Fibroblast of villous mesenchyme (primary cell): ENCODE data around the gene GPC6. TPM values are rescaled to one million over a fixed set of nuclear protein-coding genes. Genes with fewer than 3 reads are reported as not detected.
"Not testable (repeated sequence)": the region's sequence is repeated elsewhere in the genome, so short reads cannot be mapped to it uniquely, and the experiment has no call there.

Experiments used
- DNase-seq: peaks from one replicate; pipeline ENCODE4 v3.0.0-alpha.2; 2010; ENCODE audit warnings: low read depth
- H3K4me3 ChIP-seq: 2 replicates; pipeline ENCODE4 v1.5.1; 2011; ENCODE audit warnings: low read depth, mild to moderate bottlenecking, low read length
- CTCF ChIP-seq: IDR thresholded peaks from 2 replicates; pipeline ENCODE4 v1.5.1; 2012; ENCODE audit warnings: low read depth, mild to moderate bottlenecking, low read length; ENCODE audit not compliant: insufficient read depth
- total RNA-seq: library from RNA; depleted of rRNA; stranded (reverse); fragments of >200 nt; gene quantifications from 2 replicates; pipeline ENCODE4 v1.2.3, GENCODE V29; 2012

Gene GPC6
- total RNA-seq, 1 donor = 6.0 TPM

GRCh38 chr13:94335761-94336526 is 1109.3 kb downstream of the GPC6 start:
- no peak for TF ChIP-seq CTCF
- no peak for DNase-seq
- H3K4me3 ChIP-seq = no peak overlapping the region

GRCh38 chr13:94339116-94339687 is 1112.6 kb downstream of the GPC6 start:
- no peak for TF ChIP-seq CTCF
- DNase-seq = peak; percentile 75
- H3K4me3 ChIP-seq = no peak overlapping the region

- DNase-seq = no peak
- TF ChIP-seq CTCF = no peak
- no peak overlapping the region for H3K4me3 ChIP-seq
These were observed 1116.0 kb downstream of the GPC6 start for GRCh38 chr13:94342436-94343242.

- no peak overlapping the region for H3K4me3 ChIP-seq
- DNase-seq = peak; percentile 79
- no peak for TF ChIP-seq CTCF
These were observed 1116.6 kb downstream of the GPC6 start for GRCh38 chr13:94343243-94343585.

DNA sequence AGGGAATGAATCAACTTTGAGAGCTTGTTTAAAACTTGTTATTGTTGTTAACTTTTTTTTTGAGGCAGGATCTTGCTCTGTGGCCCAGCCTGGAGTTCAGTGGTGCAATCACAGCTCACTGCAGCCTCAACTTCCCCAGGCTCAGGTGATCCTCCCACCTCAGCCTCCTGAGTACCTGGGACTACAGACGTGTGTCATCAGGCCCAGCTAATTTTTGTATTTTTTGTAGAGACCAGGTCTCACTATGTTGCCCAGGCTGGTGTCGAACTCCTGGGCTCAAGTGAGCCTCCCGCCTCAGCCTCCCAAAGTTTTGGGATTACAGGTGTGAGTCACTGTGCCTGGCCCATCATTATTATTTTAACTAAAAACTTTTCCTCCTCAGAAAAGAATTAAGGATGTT is 1117.1 kb downstream of the GPC6 start:
- not testable (repeated sequence) for H3K4me3 ChIP-seq, DNase-seq

- DNase-seq = no peak
- no peak overlapping the region for H3K4me3 ChIP-seq
- no peak for TF ChIP-seq CTCF
These were observed 1117.7 kb downstream of the GPC6 start for GRCh38 chr13:94344126-94344818.
